HG03439 (cell line): ENCODE measurements around the gene TNFSF13.

Experiments
- ATAC-seq: cut with Tn5 transposase; IDR thresholded peaks from one replicate; pipeline ENCODE4 v1.9.1; 2021; ENCODE audit warnings: mild to moderate bottlenecking, moderate library complexity; ENCODE audit not compliant: unreplicated experiment

The TNFSF13 gene

DNA sequence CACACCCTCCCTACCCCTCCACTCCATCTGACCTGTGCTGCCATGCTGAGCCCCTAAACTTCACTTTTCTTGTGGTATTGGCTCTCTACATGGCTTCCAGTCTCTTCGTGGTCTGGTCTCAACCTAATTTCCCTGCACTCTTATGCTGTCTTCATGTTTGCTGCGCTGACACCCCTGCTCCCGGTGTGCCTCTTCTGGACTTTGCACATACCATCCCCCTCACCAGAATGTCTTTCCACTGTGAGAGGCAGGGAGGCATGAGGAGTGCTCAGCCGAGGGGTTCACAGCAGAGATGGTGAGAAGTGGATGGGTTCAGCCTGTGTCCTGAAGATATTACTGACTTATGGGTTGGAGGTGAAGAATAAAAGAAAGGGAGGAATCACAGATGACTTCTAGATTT is 7.2 kb upstream of the TNFSF13 start:
- ATAC-seq: no peak

- no peak for ATAC-seq
Measured at GRCh38 chr17:7552621-7553051, 5.9 kb upstream of the TNFSF13 start.

- ATAC-seq: no peak
Measured at GRCh38 chr17:7553356-7553755, 5.2 kb upstream of the TNFSF13 start.

DNA sequence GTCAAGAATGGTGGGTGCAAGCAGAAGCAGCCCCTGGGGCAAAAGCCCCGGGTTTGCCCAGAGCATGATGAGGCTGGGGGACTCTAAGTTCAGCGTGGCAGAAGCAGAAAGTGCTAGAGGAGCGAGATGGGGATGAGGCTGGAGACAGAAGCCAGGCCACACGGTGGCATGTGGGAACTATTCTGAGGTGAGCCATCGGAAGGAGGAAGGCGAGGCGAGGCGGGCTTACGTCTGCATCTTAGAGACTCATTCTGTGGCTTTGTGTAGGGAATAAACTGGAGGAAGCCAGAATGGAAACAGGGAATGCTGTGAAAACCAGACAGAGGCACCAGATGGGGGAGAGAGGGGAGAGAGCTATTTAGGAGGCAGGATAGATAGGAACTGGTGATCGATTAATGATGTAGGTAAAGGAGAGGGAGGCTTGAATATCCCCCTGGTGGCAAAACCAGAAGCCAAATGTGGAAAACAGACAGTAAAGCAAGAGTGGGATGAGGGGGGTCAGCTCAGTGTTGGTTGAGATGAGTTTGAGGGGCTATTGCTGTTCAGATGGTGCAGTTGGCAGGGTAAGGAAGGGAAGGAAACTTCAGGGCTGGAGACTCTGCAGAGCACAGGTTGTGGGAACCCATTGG is 3.1 kb upstream of the TNFSF13 start:
- ATAC-seq: no peak

DNA sequence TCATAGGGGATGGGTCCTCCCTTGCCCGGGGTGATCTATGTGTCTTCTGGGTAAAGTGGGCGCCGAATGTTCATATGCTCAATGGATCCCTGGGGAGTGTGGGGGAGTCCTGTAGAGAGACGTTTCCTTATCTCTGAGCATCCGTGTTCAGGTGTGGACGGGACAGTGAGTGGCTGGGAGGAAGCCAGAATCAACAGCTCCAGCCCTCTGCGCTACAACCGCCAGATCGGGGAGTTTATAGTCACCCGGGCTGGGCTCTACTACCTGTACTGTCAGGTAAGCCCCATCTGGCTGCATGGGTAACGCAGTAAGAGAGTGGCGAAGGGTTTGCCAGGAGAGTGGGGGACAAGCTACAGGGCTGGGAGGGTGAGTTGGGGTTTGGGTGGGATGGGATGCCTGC is 1.9 kb upstream of the TNFSF13 start:
- no peak for ATAC-seq

GRCh38 chr17:7557147-7557764 is 1.3 kb upstream of the TNFSF13 start:
- no peak for ATAC-seq

GRCh38 chr17:7557775-7558543 is 591 bp upstream of the TNFSF13 start:
- no peak for ATAC-seq

DNA sequence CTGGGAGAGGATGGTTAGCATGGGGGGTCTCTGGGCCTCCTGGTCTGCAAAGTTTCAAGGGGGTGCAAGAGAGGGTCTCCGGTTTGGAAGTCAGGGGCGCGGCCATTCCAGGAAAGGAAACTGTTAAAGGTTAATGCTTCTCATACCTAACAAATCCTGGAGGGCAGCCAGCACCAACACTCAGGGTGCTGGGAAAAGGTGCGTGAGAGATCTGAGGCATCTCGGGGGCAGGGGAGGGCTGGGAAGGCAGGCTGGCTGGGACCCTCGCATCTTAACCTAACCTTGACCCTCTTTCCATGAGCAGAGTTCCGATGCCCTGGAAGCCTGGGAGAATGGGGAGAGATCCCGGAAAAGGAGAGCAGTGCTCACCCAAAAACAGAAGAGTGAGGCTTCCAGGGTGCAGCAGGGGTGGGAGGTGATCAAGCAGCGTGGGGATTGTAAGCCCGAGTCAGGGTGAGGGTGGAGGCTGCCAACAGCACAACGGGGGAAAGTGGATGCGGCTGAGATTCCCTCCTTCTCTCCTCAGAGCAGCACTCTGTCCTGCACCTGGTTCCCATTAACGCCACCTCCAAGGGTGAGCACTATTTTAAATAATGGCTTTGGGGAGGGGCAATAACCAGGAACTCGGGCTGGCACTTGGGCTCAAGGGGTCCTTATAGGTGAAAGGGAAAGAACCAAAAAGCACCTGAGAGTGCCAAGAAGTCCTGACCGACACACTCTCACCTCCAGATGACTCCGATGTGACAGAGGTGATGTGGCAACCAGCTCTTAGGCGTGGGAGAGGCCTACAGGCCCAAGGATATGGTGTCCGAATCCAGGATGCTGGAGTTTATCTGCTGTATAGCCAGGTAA is 996 bp downstream of the TNFSF13 start:
- no peak for ATAC-seq

GRCh38 chr17:7560172-7561027 is 1.9 kb downstream of the TNFSF13 start:
- no peak for ATAC-seq

DNA sequence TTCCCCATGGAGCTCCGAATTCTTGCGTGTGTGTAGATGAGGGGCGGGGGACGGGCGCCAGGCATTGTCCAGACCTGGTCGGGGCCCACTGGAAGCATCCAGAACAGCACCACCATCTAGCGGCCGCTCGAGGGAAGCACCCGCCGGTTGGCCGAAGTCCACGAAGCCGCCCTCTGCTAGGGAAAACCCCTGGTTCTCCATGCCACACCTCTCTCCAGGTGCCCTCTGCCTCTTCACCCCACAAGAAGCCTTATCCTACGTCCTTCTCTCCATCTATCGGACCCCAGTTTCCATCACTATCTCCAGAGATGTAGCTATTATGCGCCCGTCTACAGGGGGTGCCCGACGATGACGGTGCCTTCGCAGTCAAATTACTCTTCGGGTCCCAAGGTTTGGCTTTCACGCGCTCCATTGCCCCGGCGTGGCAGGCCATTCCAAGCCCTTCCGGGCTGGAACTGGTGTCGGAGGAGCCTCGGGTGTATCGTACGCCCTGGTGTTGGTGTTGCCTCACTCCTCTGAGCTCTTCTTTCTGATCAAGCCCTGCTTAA is 2.6 kb downstream of the TNFSF13 start:
- ATAC-seq: peak; percentile 49

- ATAC-seq: peak; percentile 71
Measured at GRCh38 chr17:7561589-7562207, 3.1 kb downstream of the TNFSF13 start, which contains the start of gene SENP3. Gene SENP3, plus strand, starts transcription at chr17:7561919. Its CDS starts 1,158 bp downstream, at chr17:7563077.

GRCh38 chr17:7562208-7562605 is 3.7 kb downstream of the TNFSF13 start:
- ATAC-seq: peak; percentile 8

DNA sequence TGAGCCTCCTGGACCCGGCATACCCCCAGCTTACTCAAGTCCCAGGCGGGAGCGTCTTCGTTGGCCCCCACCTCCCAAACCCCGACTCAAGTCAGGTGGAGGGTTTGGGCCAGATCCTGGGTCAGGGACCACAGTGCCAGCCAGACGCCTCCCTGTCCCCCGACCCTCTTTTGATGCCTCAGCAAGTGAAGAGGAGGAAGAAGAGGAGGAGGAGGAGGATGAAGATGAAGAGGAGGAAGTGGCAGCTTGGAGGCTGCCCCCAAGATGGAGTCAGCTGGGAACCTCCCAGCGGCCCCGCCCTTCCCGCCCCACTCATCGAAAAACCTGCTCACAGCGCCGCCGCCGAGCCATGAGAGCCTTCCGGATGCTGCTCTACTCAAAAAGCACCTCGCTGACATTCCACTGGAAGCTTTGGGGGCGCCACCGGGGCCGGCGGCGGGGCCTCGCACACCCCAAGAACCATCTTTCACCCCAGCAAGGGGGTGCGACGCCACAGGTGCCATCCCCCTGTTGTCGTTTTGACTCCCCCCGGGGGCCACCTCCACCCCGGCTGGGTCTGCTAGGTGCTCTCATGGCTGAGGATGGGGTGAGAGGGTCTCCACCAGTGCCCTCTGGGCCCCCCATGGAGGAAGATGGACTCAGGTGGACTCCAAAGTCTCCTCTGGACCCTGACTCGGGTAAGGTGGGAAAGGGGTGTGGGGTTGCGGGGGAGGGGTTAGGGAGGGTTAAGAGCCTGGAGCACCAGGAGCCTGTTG is 4.7 kb downstream of the TNFSF13 start:
- no peak for ATAC-seq

DNA sequence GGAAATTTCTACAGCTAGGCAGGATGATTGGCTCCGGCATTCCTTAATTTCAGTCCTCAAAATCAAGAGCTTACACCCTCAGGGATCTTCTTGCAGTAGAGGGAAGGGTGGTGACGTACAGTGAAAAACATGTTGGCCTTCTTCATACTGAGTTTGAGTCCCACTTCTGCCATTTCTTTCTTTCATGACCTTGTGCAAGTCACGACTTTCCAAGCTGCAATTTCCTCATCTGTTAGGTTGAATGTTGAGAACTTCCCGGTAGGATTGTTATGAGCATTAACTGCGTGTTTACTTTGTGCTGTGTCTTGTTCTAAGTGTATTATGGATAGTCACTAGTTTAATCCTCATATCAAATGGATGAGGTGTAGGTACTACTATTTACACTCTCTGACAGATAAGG is 11.0 kb downstream of the TNFSF13 start:
- ATAC-seq: no peak

GRCh38 chr17:7570351-7570750 is 11.8 kb downstream of the TNFSF13 start:
- no peak for ATAC-seq

DNA sequence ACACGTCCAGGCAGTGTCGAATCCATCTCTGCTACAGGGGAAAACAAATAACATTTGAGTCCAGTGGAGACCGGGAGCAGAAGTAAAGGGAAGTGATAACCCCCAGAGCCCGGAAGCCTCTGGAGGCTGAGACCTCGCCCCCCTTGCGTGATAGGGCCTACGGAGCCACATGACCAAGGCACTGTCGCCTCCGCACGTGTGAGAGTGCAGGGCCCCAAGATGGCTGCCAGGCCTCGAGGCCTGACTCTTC is 13.7 kb downstream of the TNFSF13 start:
- ATAC-seq: no peak

DNA sequence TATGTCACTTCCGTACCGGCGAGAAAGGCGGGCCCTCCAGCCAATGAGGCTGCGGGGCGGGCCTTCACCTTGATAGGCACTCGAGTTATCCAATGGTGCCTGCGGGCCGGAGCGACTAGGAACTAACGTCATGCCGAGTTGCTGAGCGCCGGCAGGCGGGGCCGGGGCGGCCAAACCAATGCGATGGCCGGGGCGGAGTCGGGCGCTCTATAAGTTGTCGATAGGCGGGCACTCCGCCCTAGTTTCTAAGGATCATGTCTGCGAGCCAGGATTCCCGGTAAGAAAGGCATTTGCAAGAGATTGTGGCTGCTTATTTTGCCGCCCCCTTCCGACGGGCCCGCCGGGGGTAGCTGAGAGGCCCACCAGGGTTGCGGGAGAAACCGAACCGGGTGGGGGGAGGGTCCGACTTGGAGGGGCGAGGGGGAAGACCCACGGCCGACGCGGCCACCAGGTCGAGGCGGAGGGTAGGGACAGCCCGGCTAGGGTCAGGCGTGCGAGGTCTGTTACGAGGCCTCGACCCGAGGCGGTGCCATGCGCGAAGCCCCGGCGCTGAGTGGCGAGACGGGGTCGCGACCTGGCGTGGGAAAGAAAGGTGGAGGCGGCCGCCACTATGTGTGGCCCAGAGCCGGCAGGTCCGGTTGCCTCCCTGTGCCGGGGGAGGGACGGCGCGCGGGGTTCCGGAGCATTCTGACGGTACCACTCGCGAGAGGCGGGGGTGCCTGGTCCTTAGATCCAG is 14.2 kb downstream of the TNFSF13 start:
- ATAC-seq: peak; percentile 88

- no peak for ATAC-seq
Measured at GRCh38 chr17:7573324-7574080, 15.0 kb downstream of the TNFSF13 start.
